A172 (cell line): Measurements from ENCODE around the gene WSCD2. TPM values are rescaled to one million over a fixed set of nuclear protein-coding genes. Genes with fewer than 3 reads are reported as not detected.

Source experiments
- DNase-seq: peaks from one replicate; pipeline ENCODE4 v3.0.0-alpha.2; 2015; ENCODE audit warnings: low spot score
- total RNA-seq: library from RNA; depleted of rRNA; stranded (reverse); fragments of >200 nt; shearing (Covaris generic); gene quantifications from 2 replicates; pipeline ENCODE4 v1.2.3, GENCODE V29; 2014

Gene WSCD2
- total RNA-seq, 1 experiment from 2014 or later, result not detected

GRCh38 chr12:108107293-108107692 lies 21.8 kb upstream of the WSCD2 start:
- no peak for DNase-seq

GRCh38 chr12:108109504-108109903 lies 19.6 kb upstream of the WSCD2 start:
- no peak for DNase-seq

GRCh38 chr12:108109954-108110353 lies 19.1 kb upstream of the WSCD2 start:
- no peak for DNase-seq

- no peak for DNase-seq
These were observed 18.2 kb upstream of the WSCD2 start for GRCh38 chr12:108110844-108111243.

GRCh38 chr12:108112832-108113556 lies 16.1 kb upstream of the WSCD2 start:
- no peak for DNase-seq

DNA sequence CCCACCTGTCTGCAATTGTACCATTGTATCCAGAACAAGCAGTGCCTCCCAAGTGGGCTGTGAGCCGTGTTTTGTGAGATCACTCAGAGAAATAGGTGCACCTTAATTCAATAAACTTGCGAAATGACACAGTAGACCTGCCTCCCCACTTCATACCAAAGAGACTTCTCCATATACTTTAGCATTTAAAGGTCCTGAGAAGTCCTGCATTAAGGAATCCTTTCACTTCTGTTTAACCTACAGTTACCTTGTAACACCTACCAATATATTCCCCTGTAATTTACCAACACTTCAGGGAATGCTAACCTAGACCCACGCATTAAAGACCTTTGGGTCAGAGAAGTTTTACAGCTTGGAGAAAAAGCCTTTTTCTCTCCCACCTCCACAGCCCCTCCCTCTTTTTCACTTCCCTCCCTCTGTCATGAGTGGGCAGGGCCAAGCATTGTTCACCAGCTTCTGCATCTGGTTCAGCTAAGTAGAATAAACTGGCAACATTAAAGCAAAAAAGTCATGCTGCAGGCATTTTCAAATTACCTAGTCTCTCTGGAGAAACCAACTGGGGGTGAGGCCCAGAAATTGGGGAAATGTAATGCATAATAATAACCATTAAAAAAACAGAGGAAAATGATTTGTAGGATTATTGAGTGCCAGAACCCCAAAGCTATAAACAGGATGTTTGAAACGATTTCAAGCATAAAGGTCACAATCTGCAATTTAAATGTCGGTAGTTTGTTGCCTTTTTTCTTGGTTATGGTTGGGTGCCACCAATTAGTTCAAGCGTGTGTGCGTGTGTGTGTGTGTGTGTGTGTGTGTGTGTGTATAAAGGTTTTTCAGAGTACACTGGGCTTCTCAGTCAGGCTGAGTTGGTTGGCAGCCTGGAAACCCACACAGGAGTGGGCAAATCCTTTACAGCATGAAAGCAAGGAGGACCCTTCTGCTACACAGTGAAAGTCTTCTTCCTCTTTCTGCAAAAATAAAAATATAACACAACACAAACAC lies 13.7 kb upstream of the WSCD2 start:
- no peak for DNase-seq

- no peak for DNase-seq
These were observed 12.8 kb upstream of the WSCD2 start for GRCh38 chr12:108116254-108116653.

DNA sequence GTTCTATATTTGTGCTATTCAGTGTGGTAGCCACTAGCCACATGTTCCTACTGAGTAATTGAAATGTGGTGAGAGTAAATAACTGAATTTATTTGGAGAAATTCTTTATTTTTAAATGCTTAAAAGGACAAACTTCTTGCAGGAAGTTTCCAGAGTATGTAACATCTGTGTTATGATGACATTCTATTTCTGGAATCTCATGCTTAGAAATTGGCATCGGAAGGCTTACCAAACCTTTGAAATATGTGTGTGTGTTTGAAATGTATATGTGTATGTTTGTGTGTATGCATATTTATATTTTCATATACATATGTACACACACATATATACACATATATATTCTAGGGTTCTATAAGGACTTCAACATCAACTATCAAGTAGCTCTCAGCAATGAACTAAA lies 12.4 kb upstream of the WSCD2 start:
- DNase-seq, result no peak

GRCh38 chr12:108117163-108117849 lies 11.8 kb upstream of the WSCD2 start:
- DNase-seq, result no peak

GRCh38 chr12:108117902-108118301 lies 11.2 kb upstream of the WSCD2 start:
- DNase-seq, result no peak

DNA sequence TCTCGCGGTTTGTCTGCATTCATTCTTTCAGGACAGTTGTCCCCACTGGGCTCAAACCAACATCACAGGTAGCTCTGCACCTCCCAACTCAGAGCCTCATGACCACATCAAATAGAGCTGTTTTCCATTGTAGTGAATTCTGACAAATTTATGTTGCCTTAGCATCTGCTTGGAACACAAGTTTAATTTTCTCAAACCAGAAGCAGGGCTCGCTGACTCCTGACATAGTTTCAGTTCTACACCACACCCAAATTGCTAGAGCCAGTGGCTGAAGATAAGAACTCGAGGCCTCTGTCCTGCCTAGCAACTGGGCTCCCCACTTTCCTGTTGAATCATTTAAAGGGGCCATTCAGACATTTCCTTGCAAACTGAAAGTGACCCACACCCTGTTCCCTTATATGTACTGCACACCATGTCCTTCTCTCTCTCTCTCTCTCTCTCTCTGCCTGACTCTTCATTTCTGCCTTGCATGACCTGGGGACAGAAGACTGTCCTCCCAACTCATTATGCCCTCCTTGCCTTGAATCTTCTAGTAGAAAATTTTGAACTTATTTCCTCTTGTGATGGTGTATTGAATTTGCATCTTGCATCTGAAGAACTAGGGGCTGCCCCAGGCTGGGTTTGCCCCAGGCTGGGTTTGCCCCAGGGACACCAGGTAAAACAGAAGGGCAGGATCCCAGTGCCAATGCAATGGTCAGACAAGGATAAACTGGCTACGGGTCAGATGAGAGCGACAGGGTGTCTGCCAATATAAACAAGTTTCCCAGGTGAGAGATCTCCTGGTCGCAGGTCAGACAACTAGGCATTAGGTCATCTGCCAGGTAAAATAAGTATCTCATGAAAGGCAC lies 9.7 kb upstream of the WSCD2 start:
- no peak for DNase-seq

- no peak for DNase-seq
These were observed 8.9 kb upstream of the WSCD2 start for GRCh38 chr12:108119974-108120862.

- DNase-seq, result no peak
These were observed 8.3 kb upstream of the WSCD2 start for GRCh38 chr12:108120863-108121165.

DNA sequence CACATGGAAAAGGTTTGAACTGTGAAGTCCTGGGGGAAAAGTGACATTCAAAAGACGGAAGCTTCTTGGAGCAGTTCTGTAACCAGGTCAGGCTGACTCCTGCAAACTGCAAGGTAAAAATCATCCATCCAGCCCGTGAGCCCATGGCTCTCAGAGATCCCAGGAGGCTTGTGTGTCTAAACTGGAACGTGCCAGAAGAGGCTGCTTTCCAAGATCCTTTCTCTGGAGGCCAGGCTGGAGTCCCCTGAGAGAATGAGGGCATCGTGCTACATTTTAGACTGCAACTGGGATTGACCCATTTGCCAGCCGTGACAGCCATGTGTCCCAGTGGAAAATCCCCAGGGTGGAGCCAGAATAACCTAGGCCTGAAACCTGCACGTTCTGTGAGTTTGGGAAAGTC lies 7.8 kb upstream of the WSCD2 start:
- no peak for DNase-seq

GRCh38 chr12:108121728-108122471 lies 7.2 kb upstream of the WSCD2 start:
- DNase-seq, result no peak

DNA sequence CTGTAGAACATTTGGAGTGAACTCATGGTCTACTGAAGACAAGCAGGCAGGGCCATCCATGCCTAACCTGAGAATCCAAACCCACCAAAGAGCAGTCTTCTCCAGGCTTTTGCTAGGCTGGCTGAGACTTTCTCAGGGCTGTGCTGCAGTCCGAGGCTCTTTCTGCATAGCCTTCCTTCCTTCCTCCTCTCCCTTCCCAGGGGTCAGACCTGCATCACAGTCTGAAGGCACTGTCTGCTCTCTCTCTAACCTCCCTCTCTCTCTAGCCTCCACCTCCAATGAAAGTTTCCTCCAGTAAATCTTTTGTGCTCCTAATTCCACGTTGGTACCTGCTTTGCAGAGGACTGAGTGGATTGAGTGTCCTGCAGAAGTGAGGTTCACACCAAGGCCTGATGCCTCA lies 6.4 kb upstream of the WSCD2 start:
- DNase-seq, result no peak

- DNase-seq, result no peak
These were observed 5.7 kb upstream of the WSCD2 start for GRCh38 chr12:108123402-108123801.

DNA sequence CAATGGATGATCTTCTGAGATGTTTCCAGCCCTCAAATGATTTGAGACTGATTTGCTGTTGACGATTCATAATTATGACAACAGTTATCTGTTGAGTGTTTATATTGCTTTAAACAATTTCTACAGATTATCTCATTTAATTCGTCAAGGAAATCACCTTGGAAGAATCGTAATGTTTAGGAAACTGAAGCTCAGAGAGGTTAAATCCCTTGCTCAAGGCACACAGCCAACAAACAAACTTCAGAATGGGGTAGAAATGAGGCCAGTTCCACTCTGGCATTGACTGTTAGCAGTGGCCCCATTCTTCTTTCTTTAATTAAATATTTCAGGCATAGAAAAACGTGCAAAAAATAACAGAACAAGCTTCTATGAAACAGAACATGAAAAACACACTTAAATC lies 4.0 kb upstream of the WSCD2 start:
- no peak for DNase-seq

DNA sequence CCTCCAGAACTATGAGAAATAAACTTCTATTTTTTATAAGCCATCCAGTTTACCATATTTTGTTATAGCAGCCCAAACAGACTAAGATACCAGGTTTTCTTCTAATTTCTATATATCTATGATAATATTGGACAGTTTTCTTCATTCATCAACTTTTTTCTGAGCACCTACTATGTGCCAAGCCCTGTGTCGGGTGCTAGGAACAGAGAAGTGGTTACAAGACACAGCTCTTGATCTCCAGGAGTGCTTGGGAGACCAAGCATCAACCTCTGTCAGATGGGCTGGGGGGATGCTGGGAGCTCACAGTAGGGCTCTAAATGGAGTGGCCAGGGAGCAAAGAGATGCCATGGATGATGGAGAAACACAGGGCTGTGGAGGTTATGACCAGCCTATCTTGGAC lies 2.9 kb upstream of the WSCD2 start:
- DNase-seq, result no peak

DNA sequence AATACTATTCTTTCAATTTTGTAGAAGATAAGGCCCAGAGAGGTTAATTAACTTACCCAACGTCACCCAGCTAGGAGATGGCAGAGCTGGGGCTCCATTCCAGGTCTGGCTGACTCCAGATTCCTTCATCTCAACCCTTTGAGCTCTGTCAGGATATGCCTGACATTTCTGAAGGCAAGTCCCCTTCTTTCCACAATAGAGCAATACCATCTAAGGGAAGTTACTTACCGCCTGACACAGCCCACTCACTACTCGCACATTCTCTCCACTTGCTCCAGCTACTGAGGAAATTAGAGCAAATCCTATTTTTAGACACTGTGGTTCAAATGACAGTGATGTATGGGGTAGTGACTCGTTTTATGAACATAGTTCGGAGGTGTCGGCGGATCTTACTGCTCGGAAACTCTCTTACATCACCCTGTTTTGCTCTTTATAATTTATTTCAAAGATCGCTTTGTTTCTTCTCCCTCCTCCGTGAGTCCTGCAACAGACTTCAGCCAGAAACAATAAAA lies 2.0 kb upstream of the WSCD2 start:
- DNase-seq, result no peak
